ENCODE data around the gene SEC14L2.

- TF ChIP-seq CTCF (IDR thresholded peaks at IDR 0.05) (no peak), EP300 (IDR thresholded peaks at IDR 0.05) (no peak), POLR2A (IDR thresholded peaks at IDR 0.05) (no peak)
Measured at GRCh38 chr22:30371321-30371720, 25.5 kb upstream of the SEC14L2 start.

All from tibial nerve (tissue), 4 donors.